AG09319 (cell line): ENCODE data around the gene MOCS1.

Source experiments
- DNase-seq: peaks from one replicate; pipeline ENCODE4 v3.0.0-alpha.2; 2010; ENCODE audit warnings: low read depth; ENCODE audit errors: extremely low read depth
- CTCF ChIP-seq: IDR thresholded peaks from 2 replicates; pipeline ENCODE4 v1.5.1; 2011; ENCODE audit warnings: low read depth, mild to moderate bottlenecking, inconsistent platforms, low read length, moderate library complexity

MOCS1 gene

DNA sequence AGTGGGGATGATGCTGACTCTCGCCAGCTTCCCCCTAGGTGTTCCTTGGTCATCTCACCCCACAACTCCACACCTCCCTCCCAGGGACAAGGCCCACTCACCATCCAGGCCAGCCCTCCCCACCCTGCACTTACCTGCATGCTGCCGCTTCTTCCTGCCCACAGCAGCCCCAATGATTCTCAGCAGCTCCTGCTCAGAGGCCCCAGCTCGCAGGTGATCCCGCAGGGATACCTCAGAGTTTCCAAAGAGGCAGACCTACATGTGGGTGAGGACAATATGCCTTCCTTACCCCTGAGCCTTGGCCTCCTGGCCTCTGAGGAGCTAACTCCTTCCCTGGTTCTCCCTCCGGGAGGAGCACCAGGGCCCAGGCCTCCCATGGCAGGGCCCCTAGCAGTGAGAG, 24.6 kb downstream of the MOCS1 start:
- TF ChIP-seq CTCF = no peak
- DNase-seq = no peak

- TF ChIP-seq CTCF = no peak
- DNase-seq = no peak
Observed at GRCh38 chr6:39908838-39909583, 25.3 kb downstream of the MOCS1 start.

DNA sequence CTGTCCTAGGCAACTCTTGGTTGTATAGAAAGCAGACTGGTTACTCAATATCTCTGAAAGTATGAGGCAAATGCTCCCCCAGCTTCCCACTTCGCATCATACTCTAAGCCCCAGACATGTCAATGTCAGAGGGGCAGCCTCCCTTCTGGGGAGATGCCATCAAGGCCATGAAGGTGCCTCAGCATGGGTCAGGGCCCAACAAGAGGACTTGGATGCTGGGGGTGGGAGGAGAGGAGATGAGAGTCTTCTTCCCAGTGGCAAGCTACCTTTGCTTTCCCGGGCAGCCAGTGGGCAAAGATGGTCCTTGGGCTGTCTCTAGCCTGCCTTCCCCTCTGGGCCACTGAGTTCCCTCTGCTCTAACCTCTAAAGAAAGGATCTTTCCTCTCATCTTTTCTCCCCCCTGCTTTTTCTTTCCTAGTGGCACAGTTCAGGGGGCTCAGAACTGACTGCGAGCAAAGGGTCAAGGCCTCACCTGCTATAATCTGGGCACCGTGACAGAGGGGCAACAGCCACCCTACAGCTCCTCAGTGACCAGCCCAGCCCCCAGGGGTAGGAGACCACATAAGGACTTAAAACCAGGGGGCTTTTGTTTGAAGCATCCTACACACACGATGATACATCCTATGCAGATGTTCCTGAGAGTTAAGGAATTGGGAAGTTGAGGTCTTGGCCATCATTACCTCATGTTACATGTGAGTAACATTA, 26.2 kb downstream of the MOCS1 start:
- TF ChIP-seq CTCF = no peak
- DNase-seq = no peak

DNA sequence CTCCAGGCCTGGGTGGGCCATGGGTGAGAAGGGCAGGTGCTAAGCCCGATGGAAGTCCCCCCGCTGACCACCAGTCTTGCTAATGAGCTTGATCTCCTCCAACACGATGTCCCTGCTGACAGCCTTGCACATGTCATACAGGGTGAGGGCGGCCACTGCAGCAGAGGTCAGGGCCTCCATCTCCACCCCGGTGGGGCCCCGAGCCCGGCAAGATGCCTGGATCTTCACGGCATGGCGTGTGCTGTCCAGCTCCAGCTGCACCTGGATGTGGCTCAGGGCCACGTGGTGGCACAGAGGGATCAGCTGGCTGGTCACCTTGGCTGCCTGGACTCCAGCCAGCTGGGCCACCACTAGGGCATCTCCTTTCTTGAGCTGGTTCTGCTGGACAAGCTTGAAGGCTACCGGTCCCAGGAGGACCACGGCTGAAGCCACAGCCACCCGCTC, 27.9 kb downstream of the MOCS1 start:
- no peak for TF ChIP-seq CTCF
- no peak for DNase-seq

- no peak for DNase-seq
- no peak for TF ChIP-seq CTCF
Observed at GRCh38 chr6:39905640-39905975, 28.7 kb downstream of the MOCS1 start.

- no peak for DNase-seq
- TF ChIP-seq CTCF = no peak; the same call in 1 of the 2 replicates
Observed at GRCh38 chr6:39904946-39905639, 29.2 kb downstream of the MOCS1 start.

DNA sequence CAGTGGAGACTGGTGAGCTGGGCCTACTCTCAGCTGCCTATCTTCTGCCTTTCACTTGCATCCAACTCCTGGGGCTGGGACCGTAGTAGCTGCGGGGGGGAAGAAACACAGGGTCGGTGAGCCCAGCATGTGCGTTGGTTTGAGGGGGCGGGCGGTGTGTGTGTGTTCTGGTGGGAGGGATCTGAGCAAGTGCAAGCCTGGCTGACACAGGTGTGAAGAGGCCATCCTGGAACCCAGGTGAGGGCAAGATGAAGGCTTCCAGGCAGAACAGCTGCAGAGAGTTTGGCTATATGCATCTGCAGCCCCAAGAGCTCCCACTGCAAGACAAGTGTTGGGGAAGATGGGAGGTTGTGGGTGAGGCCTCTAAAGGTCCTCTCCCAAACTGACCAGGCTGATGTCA, 30.6 kb downstream of the MOCS1 start:
- TF ChIP-seq CTCF = no peak

More for the DNA sequence above, 30.6 kb downstream of the MOCS1 start:
- no peak for DNase-seq
